SH-SY5Y (cell line): Measurements from ENCODE around the gene RERE.

Experiments
- GATA2 ChIP-seq: IDR thresholded peaks from 2 replicates; pipeline ENCODE4 v1.6.1; 2011; ENCODE audit warnings: mild to moderate bottlenecking, low read depth, low read length
- GATA3 ChIP-seq: IDR thresholded peaks from 2 replicates; pipeline ENCODE4 v1.6.1; 2011; ENCODE audit warnings: low read depth, mild to moderate bottlenecking, low read length, moderate library complexity

GRCh38 chr1:8516793-8517556 is 300.5 kb downstream of the RERE start:
- TF ChIP-seq GATA2 (no peak), GATA3 (no peak)
